ENCODE data around the gene CSTF2T.

The CSTF2T gene

GRCh38 chr10:51699475-51700227, at the start of gene CSTF2T:
Gene CSTF2T, minus strand, starts transcription at chr10:51699595. Its CDS starts 46 bp downstream, at chr10:51699549.
- H3K4me3 ChIP-seq (ENCODE audit: low read depth, low read length), result peak within 1 kb of the TSS; percentile 82
- DNase-seq (ENCODE audit: low read depth), result peak; percentile 89
- TF ChIP-seq CTCF (IDR thresholded peaks at IDR 0.05; ENCODE audit: low read depth, low read length, missing control alignments), result no peak

GRCh38 chr10:51748959-51749358, 49.6 kb upstream of the CSTF2T start:
- TF ChIP-seq CTCF (IDR thresholded peaks at IDR 0.05; ENCODE audit: low read depth, low read length, missing control alignments), result no peak
- H3K4me3 ChIP-seq (ENCODE audit: low read depth, low read length), result no peak overlapping the region
- no peak for DNase-seq (ENCODE audit: low read depth)

- TF ChIP-seq CTCF (IDR thresholded peaks at IDR 0.05; ENCODE audit: low read depth, low read length, missing control alignments), result no peak
- no peak for DNase-seq (ENCODE audit: low read depth)
- H3K4me3 ChIP-seq (ENCODE audit: low read depth, low read length), result no peak overlapping the region
These were observed 47.8 kb upstream of the CSTF2T start for GRCh38 chr10:51747216-51747615.

- DNase-seq (ENCODE audit: low read depth), result no peak
- no peak for TF ChIP-seq CTCF (IDR thresholded peaks at IDR 0.05; ENCODE audit: low read depth, low read length, missing control alignments)
- H3K4me3 ChIP-seq (ENCODE audit: low read depth, low read length), result no peak overlapping the region
These were observed 46.0 kb upstream of the CSTF2T start for GRCh38 chr10:51745397-51745796.

- no peak overlapping the region for H3K4me3 ChIP-seq (ENCODE audit: low read depth, low read length)
- TF ChIP-seq CTCF (IDR thresholded peaks at IDR 0.05; ENCODE audit: low read depth, low read length, missing control alignments), result no peak
- no peak for DNase-seq (ENCODE audit: low read depth)
These were observed 45.0 kb upstream of the CSTF2T start for GRCh38 chr10:51744235-51745000.

GRCh38 chr10:51743146-51743545, 43.8 kb upstream of the CSTF2T start:
- TF ChIP-seq CTCF (IDR thresholded peaks at IDR 0.05; ENCODE audit: low read depth, low read length, missing control alignments), result no peak
- H3K4me3 ChIP-seq (ENCODE audit: low read depth, low read length), result no peak overlapping the region
- DNase-seq (ENCODE audit: low read depth), result no peak
